Neutrophil (primary cell): ENCODE data around the gene PPP6R2.

Experiments used
- H3K27ac ChIP-seq: fragments of 200-600 bp; sonication (generic); 2 replicates; pipeline ENCODE4 v1.5.1; 2016; ENCODE audit warnings: mild to moderate bottlenecking, moderate library complexity
- H3K27me3 ChIP-seq: fragments of 200-600 bp; sonication (generic); 2 replicates; pipeline ENCODE4 v1.6.0; 2016; ENCODE audit warnings: mild to moderate bottlenecking
- H3K36me3 ChIP-seq: fragments of 200-600 bp; sonication (generic); 2 replicates; pipeline ENCODE4 v1.5.1; 2017
- H3K4me1 ChIP-seq, 2 experiments: fragments of 200-600 bp in 1 of 2; sonication (generic) in 1 of 2; 1 replicate in 1 of 2; 2 replicates in 1 of 2; pipeline versions ENCODE4 v1.5.1 to v1.6.1; 2013 to 2016; ENCODE audit warnings: low read depth in 1 of 2, low read length in 1 of 2, mild to moderate bottlenecking in 1 of 2, moderate library complexity in 1 of 2; ENCODE audit not compliant: control insufficient read depth in 1 of 2, insufficient read depth in 1 of 2
- H3K4me3 ChIP-seq, 2 experiments: fragments of 200-600 bp in 1 of 2; sonication (generic) in 1 of 2; 1 replicate in 1 of 2; 2 replicates in 1 of 2; pipeline ENCODE4 v1.5.1; 2013 to 2016; ENCODE audit warnings: low read depth in 1 of 2, low read length in 1 of 2, mild to moderate bottlenecking in 1 of 2, moderate library complexity in 1 of 2
- H3K9me3 ChIP-seq: fragments of 200-600 bp; sonication (generic); 2 replicates; pipeline ENCODE4 v1.5.1; 2016
- TF ChIP-seq, protein P1 (sequence below): fragments of 200-600 bp; sonication (generic); IDR thresholded peaks from 2 replicates; pipeline ENCODE4 v1.5.1; 2016; ENCODE audit warnings: antibody characterized with exemption

PPP6R2 gene

DNA sequence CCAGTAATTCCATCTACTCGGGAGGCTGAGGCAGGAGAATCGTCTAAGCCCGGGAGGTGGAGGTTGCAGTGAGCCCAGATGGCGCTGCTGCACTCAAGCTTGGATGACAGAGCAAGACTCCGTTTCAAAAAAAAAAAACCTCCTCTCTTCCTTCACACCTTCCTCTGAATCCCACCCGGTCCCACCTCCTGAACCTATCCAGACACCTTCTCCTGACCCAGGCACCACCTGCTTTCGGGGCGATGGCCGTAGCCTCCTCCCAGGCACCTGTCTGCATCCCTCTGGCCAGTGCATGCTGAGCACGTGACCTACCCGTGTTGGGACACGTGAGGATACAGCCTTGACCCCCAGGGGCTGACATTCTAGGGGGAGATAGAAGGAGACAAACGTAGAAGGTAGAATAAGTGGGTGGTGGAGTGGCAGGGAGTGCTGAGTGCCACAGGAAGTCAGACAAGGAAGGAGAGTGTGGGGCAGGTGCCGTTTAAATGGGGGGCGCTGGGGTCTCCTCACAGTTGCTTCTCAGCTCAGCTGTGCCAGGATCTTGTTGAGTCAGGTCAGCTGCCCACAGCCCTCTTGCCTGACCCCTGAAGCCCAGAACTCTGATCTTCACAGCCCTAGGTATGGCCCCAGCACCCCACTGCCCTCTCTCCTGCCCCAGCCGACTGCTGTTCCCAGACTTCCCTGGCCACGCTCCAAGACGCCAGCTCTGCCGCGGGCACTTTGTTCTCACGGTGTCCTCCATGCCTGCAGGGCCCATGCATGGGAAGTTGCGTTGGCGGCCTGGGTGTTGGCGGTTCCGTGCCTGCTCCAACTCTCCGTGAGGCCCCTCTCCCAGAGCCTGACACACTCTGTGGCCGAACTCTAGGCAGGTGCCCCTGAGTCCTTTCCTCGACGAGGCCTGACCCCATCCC is 142.3 kb downstream of the PPP6R2 start:
- H3K27ac ChIP-seq: no peak overlapping the region
- H3K36me3 ChIP-seq: no peaks in the 10 kb centered on the region
- H3K4me1 ChIP-seq: peaks cover 5 to 10% of the 10 kb centered on the region in 2 experiments
- H3K9me3 ChIP-seq: no peaks in the 10 kb centered on the region
- H3K4me3 ChIP-seq: no peak overlapping the region
- H3K27me3 ChIP-seq: peaks cover 78% of the 10 kb centered on the region
- TF ChIP-seq, protein P1, sequence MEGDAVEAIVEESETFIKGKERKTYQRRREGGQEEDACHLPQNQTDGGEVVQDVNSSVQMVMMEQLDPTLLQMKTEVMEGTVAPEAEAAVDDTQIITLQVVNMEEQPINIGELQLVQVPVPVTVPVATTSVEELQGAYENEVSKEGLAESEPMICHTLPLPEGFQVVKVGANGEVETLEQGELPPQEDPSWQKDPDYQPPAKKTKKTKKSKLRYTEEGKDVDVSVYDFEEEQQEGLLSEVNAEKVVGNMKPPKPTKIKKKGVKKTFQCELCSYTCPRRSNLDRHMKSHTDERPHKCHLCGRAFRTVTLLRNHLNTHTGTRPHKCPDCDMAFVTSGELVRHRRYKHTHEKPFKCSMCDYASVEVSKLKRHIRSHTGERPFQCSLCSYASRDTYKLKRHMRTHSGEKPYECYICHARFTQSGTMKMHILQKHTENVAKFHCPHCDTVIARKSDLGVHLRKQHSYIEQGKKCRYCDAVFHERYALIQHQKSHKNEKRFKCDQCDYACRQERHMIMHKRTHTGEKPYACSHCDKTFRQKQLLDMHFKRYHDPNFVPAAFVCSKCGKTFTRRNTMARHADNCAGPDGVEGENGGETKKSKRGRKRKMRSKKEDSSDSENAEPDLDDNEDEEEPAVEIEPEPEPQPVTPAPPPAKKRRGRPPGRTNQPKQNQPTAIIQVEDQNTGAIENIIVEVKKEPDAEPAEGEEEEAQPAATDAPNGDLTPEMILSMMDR: no peak

DNA sequence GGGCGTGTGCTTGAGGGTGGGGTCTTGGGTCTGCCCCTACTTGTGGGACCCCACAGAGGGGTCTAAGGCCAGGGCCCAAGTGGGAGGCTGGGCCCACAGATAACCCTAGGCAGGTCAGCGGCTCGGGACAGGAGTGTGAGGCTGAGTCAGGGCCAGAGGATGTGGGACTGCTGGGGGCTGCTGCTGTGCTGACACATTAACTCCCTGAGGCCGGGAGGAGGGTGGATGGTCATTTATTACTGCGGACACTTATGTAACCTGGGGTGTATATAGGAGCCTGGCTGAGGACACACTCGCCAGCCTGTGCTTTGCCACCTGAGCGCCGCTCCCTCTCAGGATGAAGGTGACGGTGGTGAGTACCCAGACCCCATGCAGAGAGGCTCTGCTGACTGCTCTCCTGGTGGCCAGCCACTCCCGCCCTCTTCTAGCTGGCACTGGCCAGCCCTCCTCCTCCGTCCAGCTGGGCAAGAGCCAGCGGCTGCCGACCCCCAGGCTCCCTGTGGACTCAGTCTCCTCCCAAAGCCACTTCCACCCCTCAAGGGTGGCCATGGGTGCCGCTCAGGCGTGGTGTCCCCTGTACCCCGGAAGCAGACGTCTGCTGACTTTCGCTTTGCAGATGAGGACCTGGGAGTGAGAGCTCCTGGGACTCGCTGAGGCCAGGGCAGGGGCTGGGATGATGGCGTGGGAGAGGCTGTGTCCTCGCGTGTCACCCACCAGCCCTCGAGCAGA is 143.6 kb downstream of the PPP6R2 start, which contains the start of gene MIOX:
Gene MIOX, plus strand, starts transcription at position 299 of the 729 bp plus-strand sequence. Its CDS starts 39 bp downstream, at position 338.
- TF ChIP-seq, protein P1: no peak
- H3K9me3 ChIP-seq: no peaks in the 10 kb centered on the region
- H3K36me3 ChIP-seq: no peaks in the 10 kb centered on the region
- H3K27me3 ChIP-seq: peaks cover 76% of the 10 kb centered on the region
- peaks cover 3 to 4% of the 10 kb centered on the region in 2 experiments for H3K4me1 ChIP-seq
- H3K27ac ChIP-seq: no peak within 1 kb of the TSS
- no peak within 1 kb of the TSS for H3K4me3 ChIP-seq

DNA sequence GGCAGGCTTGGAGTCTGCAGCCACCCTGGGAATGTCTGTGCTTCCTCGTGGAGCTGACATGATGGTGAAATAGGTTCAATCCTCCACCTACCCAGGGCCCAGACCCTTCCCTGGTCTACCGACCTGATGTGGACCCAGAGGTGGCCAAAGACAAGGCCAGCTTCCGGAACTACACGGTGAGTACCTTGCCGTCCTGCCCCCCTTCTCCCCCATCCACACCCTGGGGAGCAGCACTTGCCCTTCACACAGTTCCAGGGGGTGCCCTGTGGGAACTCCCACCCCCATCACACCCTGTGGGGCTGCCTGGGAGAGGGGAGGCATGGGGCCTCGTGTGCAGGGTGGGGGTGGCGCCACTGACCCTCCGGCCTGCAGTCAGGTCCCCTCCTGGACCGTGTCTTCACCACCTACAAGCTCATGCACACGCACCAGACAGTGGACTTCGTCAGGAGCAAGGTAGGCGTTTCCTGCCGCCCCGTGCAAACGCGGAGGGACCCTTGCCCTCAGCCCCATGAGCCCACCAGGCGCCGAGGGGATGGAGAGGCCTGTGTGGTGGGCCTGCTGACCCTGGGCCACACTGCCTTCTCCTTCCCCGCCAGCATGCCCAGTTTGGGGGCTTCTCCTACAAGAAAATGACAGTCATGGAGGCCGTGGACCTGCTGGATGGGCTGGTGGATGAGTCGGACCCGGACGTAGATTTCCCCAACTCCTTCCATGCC is 144.3 kb downstream of the PPP6R2 start:
- H3K4me1 ChIP-seq: no peaks in the 10 kb centered on the region
- TF ChIP-seq, protein P1: no peak
- H3K9me3 ChIP-seq: no peaks in the 10 kb centered on the region
- peaks cover 68% of the 10 kb centered on the region for H3K27me3 ChIP-seq
- no peak overlapping the region for H3K27ac ChIP-seq
- H3K4me3 ChIP-seq: no peak overlapping the region
- no peaks in the 10 kb centered on the region for H3K36me3 ChIP-seq

DNA sequence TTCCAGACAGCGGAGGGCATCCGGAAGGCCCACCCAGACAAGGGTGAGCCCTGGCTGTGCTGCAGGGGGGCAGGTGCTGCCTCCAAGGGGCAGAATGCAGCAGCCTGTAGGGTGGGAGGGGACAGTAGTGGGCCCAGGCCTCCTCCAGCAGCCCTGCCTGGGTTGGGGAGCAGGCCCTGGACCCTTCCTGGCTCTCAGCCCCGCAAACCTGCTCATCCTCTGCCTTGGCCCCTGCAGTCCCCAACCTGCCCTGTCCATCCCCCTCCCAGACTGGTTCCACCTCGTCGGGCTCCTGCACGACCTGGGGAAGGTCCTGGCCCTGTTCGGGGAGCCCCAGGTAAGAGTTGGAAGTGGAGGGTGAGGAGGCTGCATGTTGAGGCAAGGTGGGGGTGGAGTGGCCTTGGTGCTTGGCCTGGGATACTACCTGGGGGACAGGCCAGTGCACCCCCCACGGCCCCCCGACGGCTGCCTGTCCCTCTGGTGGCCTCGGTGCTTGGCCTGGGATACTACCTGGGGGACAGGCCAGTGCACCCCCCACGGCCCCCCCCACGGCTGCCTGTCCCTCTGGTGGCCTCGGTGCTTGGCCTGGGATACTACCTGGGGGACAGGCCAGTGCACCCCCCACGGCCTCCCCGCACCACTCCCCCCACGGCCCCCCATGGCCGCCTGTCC is 145.0 kb downstream of the PPP6R2 start:
- no peak overlapping the region for H3K4me3 ChIP-seq
- no peak overlapping the region for H3K27ac ChIP-seq
- no peaks in the 10 kb centered on the region for H3K9me3 ChIP-seq
- H3K36me3 ChIP-seq: no peaks in the 10 kb centered on the region
- H3K4me1 ChIP-seq: no peaks in the 10 kb centered on the region
- TF ChIP-seq, protein P1: no peak
- peaks cover 61% of the 10 kb centered on the region for H3K27me3 ChIP-seq

DNA sequence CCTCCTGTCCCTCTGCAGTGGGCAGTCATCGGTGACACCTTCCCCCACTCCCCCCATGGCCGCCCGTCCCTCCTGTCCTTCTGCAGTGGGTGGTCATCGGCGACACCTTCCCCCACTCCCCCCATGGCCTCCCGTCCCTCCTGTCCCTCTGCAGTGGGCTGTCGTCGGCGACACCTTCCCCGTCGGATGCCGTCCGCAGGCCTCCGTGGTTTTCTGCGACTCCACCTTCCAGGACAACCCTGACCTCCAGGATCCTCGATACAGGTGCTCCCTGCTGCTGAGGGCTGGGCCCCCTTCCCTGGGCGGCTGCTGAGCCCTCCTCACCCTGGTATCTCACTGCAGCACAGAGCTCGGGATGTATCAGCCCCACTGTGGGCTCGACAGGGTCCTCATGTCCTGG is 145.8 kb downstream of the PPP6R2 start:
- TF ChIP-seq, protein P1: no peak
- Histone ChIP-seq H3K4me3 (no peak overlapping the region), H3K4me1 (no peaks in the 10 kb centered on the region), H3K36me3 (no peaks in the 10 kb centered on the region), H3K27ac (no peak overlapping the region), H3K27me3 (peaks cover 54% of the 10 kb centered on the region), H3K9me3 (no peaks in the 10 kb centered on the region)
